H9 (cell line): ENCODE measurements around the gene SNX1. TPM values are rescaled to one million over a fixed set of nuclear protein-coding genes. Genes with fewer than 3 reads are reported as not detected.

ENCODE experiments used
- DNase-seq: peaks from one replicate; pipeline ENCODE4 v3.0.0-alpha.2; 2017
- H2AFZ ChIP-seq: one replicate; pipeline ENCODE4 v1.6.1; 2013; ENCODE audit warnings: mild to moderate bottlenecking, low read length, control low read depth, moderate library complexity
- H2AK5ac ChIP-seq: 2 replicates; pipeline ENCODE4 v1.6.1; 2013; ENCODE audit warnings: low read length, control low read depth, mixed read lengths; ENCODE audit not compliant: insufficient read length
- H2BK120ac ChIP-seq: one replicate; pipeline ENCODE4 v1.6.1; 2013; ENCODE audit warnings: low read depth, mild to moderate bottlenecking, low read length, control low read depth, inconsistent platforms; ENCODE audit not compliant: poor library complexity, severe bottlenecking
- H2BK12ac ChIP-seq: 2 replicates; pipeline ENCODE4 v1.6.1; 2013; ENCODE audit warnings: low read length, control low read depth, mixed read lengths, low read depth; ENCODE audit not compliant: insufficient read length
- H2BK15ac ChIP-seq: 2 replicates; pipeline ENCODE4 v1.6.1; 2013; ENCODE audit warnings: low read depth, low read length, control low read depth
- H2BK20ac ChIP-seq: one replicate; pipeline ENCODE4 v1.6.1; 2013; ENCODE audit warnings: low read depth, mild to moderate bottlenecking, low read length, control low read depth, inconsistent platforms; ENCODE audit not compliant: poor library complexity, severe bottlenecking
- H2BK5ac ChIP-seq: 2 replicates; pipeline ENCODE4 v1.6.1; 2013; ENCODE audit warnings: low read length, control low read depth, mixed read lengths; ENCODE audit not compliant: insufficient read length
- H3K14ac ChIP-seq: 2 replicates; pipeline ENCODE4 v1.6.1; 2013; ENCODE audit warnings: low read length, control low read depth; ENCODE audit not compliant: insufficient read depth
- H3K18ac ChIP-seq: 2 replicates; pipeline ENCODE4 v1.6.1; 2013; ENCODE audit warnings: low read depth, mild to moderate bottlenecking, mixed read lengths, low read length, control low read depth; ENCODE audit not compliant: insufficient read length
- H3K23ac ChIP-seq: 2 replicates; pipeline ENCODE4 v1.6.1; 2013; ENCODE audit warnings: low read length, control low read depth, mixed read lengths, low read depth; ENCODE audit not compliant: insufficient read length
- H3K23me2 ChIP-seq: 2 replicates; pipeline ENCODE4 v1.6.1; 2013; ENCODE audit warnings: low read depth, mild to moderate bottlenecking, mixed read lengths, low read length, control low read depth; ENCODE audit not compliant: insufficient read length, poor library complexity, severe bottlenecking
- H3K27ac ChIP-seq: 2 replicates; pipeline ENCODE4 v1.5.1; 2013; ENCODE audit warnings: low read length, control low read depth, mixed read lengths, low read depth; ENCODE audit not compliant: insufficient read length
- H3K27me3 ChIP-seq: 2 replicates; pipeline ENCODE4 v1.6.1; 2013; ENCODE audit warnings: low read length, control low read depth, inconsistent platforms; ENCODE audit not compliant: insufficient read depth
- H3K4ac ChIP-seq: 2 replicates; pipeline ENCODE4 v1.6.1; 2013; ENCODE audit warnings: low read depth, mild to moderate bottlenecking, control low read depth, inconsistent platforms, low read length, moderate library complexity
- H3K4me1 ChIP-seq: 2 replicates; pipeline ENCODE4 v1.6.1; 2013; ENCODE audit warnings: low read length, control low read depth, inconsistent platforms; ENCODE audit not compliant: insufficient read depth
- H3K4me2 ChIP-seq: 2 replicates; pipeline ENCODE4 v1.6.1; 2013; ENCODE audit warnings: low read length, control low read depth, mixed read lengths; ENCODE audit not compliant: insufficient read length, insufficient read depth
- H3K56ac ChIP-seq: 2 replicates; pipeline ENCODE4 v1.6.1; 2013; ENCODE audit warnings: low read depth, mild to moderate bottlenecking, mixed read lengths, low read length, control low read depth; ENCODE audit not compliant: insufficient read length
- H3K79me1 ChIP-seq: 2 replicates; pipeline ENCODE4 v1.6.1; 2013; ENCODE audit warnings: low read depth, mild to moderate bottlenecking, moderate library complexity, low read length, control low read depth, inconsistent platforms; ENCODE audit not compliant: insufficient read depth, poor library complexity, severe bottlenecking
- H3K79me2 ChIP-seq: 2 replicates; pipeline ENCODE4 v1.6.1; 2013; ENCODE audit warnings: low read length, control low read depth, inconsistent platforms; ENCODE audit not compliant: insufficient read depth
- H3K9ac ChIP-seq: 2 replicates; pipeline ENCODE4 v1.6.1; 2013; ENCODE audit warnings: low read length, control low read depth, mixed read lengths; ENCODE audit not compliant: insufficient read length; ENCODE audit errors: extremely low read depth
- H3K9me3 ChIP-seq: one replicate; pipeline ENCODE4 v1.6.1; 2013; ENCODE audit warnings: low read depth, low read length, inconsistent platforms; ENCODE audit not compliant: control insufficient read depth
- H3T11ph ChIP-seq: one replicate; pipeline ENCODE4 v1.6.1; 2013; ENCODE audit warnings: mild to moderate bottlenecking, low read length, control low read depth, inconsistent platforms
- H4K20me1 ChIP-seq: one replicate; pipeline ENCODE4 v1.6.1; 2013; ENCODE audit not compliant: control insufficient read depth, insufficient read length, insufficient read depth
- H4K5ac ChIP-seq: 2 replicates; pipeline ENCODE4 v1.6.1; 2013; ENCODE audit warnings: low read depth, mild to moderate bottlenecking, mixed read lengths, low read length, control low read depth; ENCODE audit not compliant: insufficient read length
- H4K8ac ChIP-seq: replicated peaks from 2 replicates; pipeline ENCODE4 v1.6.1; 2013; ENCODE audit warnings: low read length, control low read depth, mixed read lengths, low read depth; ENCODE audit not compliant: insufficient read length
- H4K91ac ChIP-seq: 2 replicates; pipeline ENCODE4 v1.6.1; 2013; ENCODE audit warnings: low read depth, mild to moderate bottlenecking, moderate library complexity, mixed read lengths, low read length, control low read depth; ENCODE audit not compliant: insufficient read length
- H3K27ac Mint-ChIP-seq, 3 experiments: 2 replicates in 2 of 3; 3 replicates in 1 of 3; pipeline ENCODE4 v1.8.0; 2020 to 2021; ENCODE audit warnings: mixed read lengths in 3 of 3, mild to moderate bottlenecking in 1 of 3, moderate library complexity in 1 of 3
- H3K27me3 Mint-ChIP-seq: 2 replicates; pipeline ENCODE4 v1.8.0; 2021; ENCODE audit warnings: low read depth, mild to moderate bottlenecking, moderate library complexity, mixed read lengths
- H3K36me3 Mint-ChIP-seq, 3 experiments: 2 replicates in 2 of 3; 3 replicates in 1 of 3; pipeline ENCODE4 v1.8.0; 2020 to 2021; ENCODE audit warnings: low read depth in 3 of 3, mixed read lengths in 3 of 3; ENCODE audit not compliant: insufficient read depth in 1 of 3
- H3K4me1 Mint-ChIP-seq, 2 experiments: 2 replicates each; pipeline ENCODE4 v1.8.0; 2020; ENCODE audit warnings: mixed read lengths in 2 of 2
- H3K4me3 Mint-ChIP-seq, 2 experiments: 2 replicates in 1 of 2; 3 replicates in 1 of 2; pipeline ENCODE4 v1.8.0; 2020 to 2021; ENCODE audit warnings: mild to moderate bottlenecking in 2 of 2, mixed read lengths in 2 of 2, moderate library complexity in 1 of 2
- H3K9me3 Mint-ChIP-seq, 2 experiments: 2 replicates in 1 of 2; 3 replicates in 1 of 2; pipeline ENCODE4 v1.8.0; 2020; ENCODE audit warnings: mild to moderate bottlenecking in 2 of 2, mixed read lengths in 2 of 2, moderate library complexity in 1 of 2
- CTCF ChIP-seq: fragments of 200-600 bp; sonication (generic); conservative IDR thresholded peaks from 3 replicates; pipeline ENCODE4 v1.8.0; 2021; ENCODE audit warnings: antibody characterized with exemption, mild to moderate bottlenecking
- WGBS: extraction: QIAGEN DNeasy Blood & Tissue Kit; methylation state at CpG from one replicate; pipeline ENCODE4 v1.1.7; 2013; ENCODE audit warnings: missing lambda C conversion rate, low lambda C conversion rate, mixed read lengths; ENCODE audit not compliant: insufficient read length; ENCODE audit errors: extremely low coverage; 5-methylcytosine and 5-hydroxymethylcytosine counted together
- total RNA-seq: library from RNA; stranded (reverse); gene quantifications from 2 replicates; pipeline ENCODE4 v1.2.1, GENCODE V29; 2021

SNX1 gene
- total RNA-seq, 1 experiment from 2014 or later, result 58.8 TPM

GRCh38 chr15:64068133-64068532, 27.6 kb upstream of the SNX1 start:
- Histone ChIP-seq H3T11ph (no peak overlapping the region), H4K20me1 (no peaks in the 10 kb centered on the region), H3K4ac (no peak overlapping the region), H3K23me2 (no peaks in the 10 kb centered on the region), H4K5ac (no peak overlapping the region), H3K27ac (no peak overlapping the region), H3K27me3 (no peaks in the 10 kb centered on the region), H3K4me2 (no peak overlapping the region), H3K9me3 (no peaks in the 10 kb centered on the region), H2BK12ac (no peak overlapping the region), H2AK5ac (no peak overlapping the region), H3K79me1 (no peaks in the 10 kb centered on the region), H3K18ac (no peak overlapping the region), H3K4me1 (no peaks in the 10 kb centered on the region), H3K79me2 (no peaks in the 10 kb centered on the region), H3K14ac (no peak overlapping the region), H2BK5ac (no peak overlapping the region), H3K9ac (no peak overlapping the region), H2BK15ac (no peak overlapping the region), H2AFZ (no peak overlapping the region), H4K8ac (no peak overlapping the region), H2BK120ac (no peak overlapping the region), H2BK20ac (no peak overlapping the region), H3K23ac (no peak overlapping the region), H4K91ac (no peak overlapping the region), H3K56ac (no peak overlapping the region)
- no peaks in the 10 kb centered on the region for H3K9me3 Mint-ChIP-seq
- peaks cover 3 to 4% of the 10 kb centered on the region in 2 experiments; a peak in 3 of 4 replicates for H3K4me1 Mint-ChIP-seq
- H3K36me3 Mint-ChIP-seq, result peaks cover 6 to 21% (median 12%) of the 10 kb centered on the region in 3 experiments; a peak in 6 of 7 replicates
- H3K27ac Mint-ChIP-seq, result no peak overlapping the region
- no CpG with 5 or more reads among the region's 4 CpGs for WGBS
- no peak for DNase-seq
- no peaks in the 10 kb centered on the region for H3K27me3 Mint-ChIP-seq
- TF ChIP-seq CTCF, result no peak
- no peak overlapping the region for H3K4me3 Mint-ChIP-seq
